SJSA1 (cell line): ENCODE data around the gene ACSBG1. TPM values are rescaled to one million over a fixed set of nuclear protein-coding genes. Genes with fewer than 3 reads are reported as not detected.

ENCODE experiments used
- DNase-seq, 2 experiments: peaks; one replicate each; pipeline ENCODE4 v3.0.0-alpha.2; 2015 to 2020; ENCODE audit warnings: low spot score in 2 of 2, low read depth in 1 of 2
- H3K27ac ChIP-seq: fragments of 250-450 bp; sonication (Bioruptor Pico); 2 replicates; pipeline ENCODE4 v1.5.1; 2020; ENCODE audit warnings: mild to moderate bottlenecking, moderate library complexity
- H3K27me3 ChIP-seq: fragments of 250-450 bp; sonication (Bioruptor Pico); replicated peaks from 2 replicates; pipeline ENCODE4 v1.5.1; 2020; ENCODE audit warnings: mild to moderate bottlenecking, moderate library complexity
- H3K36me3 ChIP-seq: fragments of 250-450 bp; sonication (Bioruptor Pico); 2 replicates; pipeline ENCODE4 v1.5.1; 2020; ENCODE audit warnings: mild to moderate bottlenecking
- H3K4me1 ChIP-seq: fragments of 250-450 bp; sonication (Bioruptor Pico); replicated peaks from 2 replicates; pipeline ENCODE4 v1.6.1; 2021; ENCODE audit warnings: mild to moderate bottlenecking
- H3K4me3 ChIP-seq: fragments of 250-450 bp; sonication (Bioruptor Pico); 2 replicates; pipeline ENCODE4 v1.5.1; 2020; ENCODE audit warnings: mild to moderate bottlenecking
- H3K9me3 ChIP-seq: fragments of 250-450 bp; sonication (Bioruptor Pico); replicated peaks from 2 replicates; pipeline ENCODE4 v1.5.1; 2020; ENCODE audit warnings: mild to moderate bottlenecking
- total RNA-seq: library from RNA; depleted of rRNA; stranded (reverse); fragments of >200 nt; shearing (Covaris generic); gene quantifications from 2 replicates; pipeline ENCODE4 v1.2.3, GENCODE V29; 2014

ACSBG1 gene
- total RNA-seq, 1 experiment from 2014 or later: not detected

GRCh38 chr15:78222745-78223395 is 11.5 kb downstream of the ACSBG1 start:
- Histone ChIP-seq H3K36me3 (no peaks in the 10 kb centered on the region), H3K4me3 (no peak overlapping the region), H3K4me1 (no peaks in the 10 kb centered on the region), H3K27ac (no peak overlapping the region), H3K9me3 (0 out of 2 replicates have a peak, but pooled peaks cover 4% of the 10 kb centered on the region), H3K27me3 (no peaks in the 10 kb centered on the region)
- DNase-seq: no peak

GRCh38 chr15:78220713-78221112 is 13.7 kb downstream of the ACSBG1 start:
- no peaks in the 10 kb centered on the region for H3K4me1 ChIP-seq
- no peak overlapping the region for H3K27ac ChIP-seq
- no peaks in the 10 kb centered on the region for H3K27me3 ChIP-seq
- no peaks in the 10 kb centered on the region for H3K36me3 ChIP-seq
- no peak overlapping the region for H3K4me3 ChIP-seq
- no peak for DNase-seq
- 0 out of 2 replicates have a peak, but pooled peaks cover 3% of the 10 kb centered on the region for H3K9me3 ChIP-seq

DNA sequence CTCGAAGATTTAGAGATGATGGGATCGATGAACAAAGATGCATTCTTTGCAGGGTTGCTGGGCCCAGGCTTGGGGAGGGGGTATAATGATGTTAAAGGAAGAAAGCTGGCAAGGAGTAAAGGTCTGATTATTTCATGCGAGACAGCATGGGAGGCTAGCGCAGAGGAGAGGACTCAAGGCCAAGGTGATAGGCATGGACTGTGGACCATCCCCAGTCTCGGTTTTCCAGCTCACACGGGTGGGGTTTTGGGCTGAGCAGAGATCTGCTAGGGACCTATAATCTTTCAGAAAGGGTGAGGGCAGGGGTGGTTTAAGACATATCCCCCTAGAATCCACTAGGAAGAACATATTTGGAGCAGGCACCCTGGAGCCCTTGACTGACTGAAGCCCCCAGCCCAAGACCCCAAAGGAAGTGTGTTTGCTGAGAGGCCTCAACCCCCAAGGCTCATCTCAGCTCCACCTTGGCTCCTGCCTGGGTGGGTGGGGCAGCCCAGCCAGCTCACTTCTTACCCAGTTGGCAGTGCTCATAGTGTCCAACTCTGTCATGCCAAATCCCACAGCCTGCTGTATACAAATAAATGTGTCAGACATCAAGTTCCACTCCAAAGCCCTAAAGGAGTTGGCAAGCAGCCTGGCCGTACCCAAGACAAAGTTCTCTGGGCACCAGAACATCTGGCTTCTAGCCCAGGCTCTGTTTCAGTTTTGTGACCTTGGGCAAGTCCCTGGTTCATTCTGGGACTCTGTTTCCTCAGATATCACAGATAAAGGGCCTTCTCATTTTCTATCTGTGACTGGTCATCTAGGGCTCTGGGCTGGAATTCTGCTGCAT is 17.9 kb downstream of the ACSBG1 start:
- Histone ChIP-seq H3K4me1 (peaks cover 21% of the 10 kb centered on the region), H3K27ac (no peak overlapping the region), H3K36me3 (no peaks in the 10 kb centered on the region), H3K9me3 (no peaks in the 10 kb centered on the region), H3K4me3 (no peak overlapping the region), H3K27me3 (no peaks in the 10 kb centered on the region)
- DNase-seq: no peak

- no peak overlapping the region for H3K27ac ChIP-seq
- H3K4me3 ChIP-seq: no peak overlapping the region
Observed at GRCh38 chr15:78213956-78214355, 20.4 kb downstream of the ACSBG1 start.

GRCh38 chr15:78213425-78213750 is 21.0 kb downstream of the ACSBG1 start:
- DNase-seq: no peak
- no peaks in the 10 kb centered on the region for H3K27me3 ChIP-seq
- H3K4me1 ChIP-seq: peaks cover 21% of the 10 kb centered on the region
- no peaks in the 10 kb centered on the region for H3K9me3 ChIP-seq
- H3K4me3 ChIP-seq: no peak overlapping the region
- no peaks in the 10 kb centered on the region for H3K36me3 ChIP-seq
- H3K27ac ChIP-seq: no peak overlapping the region

More at GRCh38 chr15:78213956-78214355, 20.4 kb downstream of the ACSBG1 start:
- Histone ChIP-seq H3K27me3 (no peaks in the 10 kb centered on the region), H3K4me1 (peaks cover 21% of the 10 kb centered on the region), H3K36me3 (no peaks in the 10 kb centered on the region), H3K9me3 (no peaks in the 10 kb centered on the region)
- no peak for DNase-seq

GRCh38 chr15:78212546-78213424 is 21.6 kb downstream of the ACSBG1 start:
- peak; percentile 83 to 92 for DNase-seq
- Histone ChIP-seq H3K27me3 (no peaks in the 10 kb centered on the region), H3K27ac (no peak overlapping the region), H3K4me3 (no peak overlapping the region), H3K4me1 (peaks cover 21% of the 10 kb centered on the region), H3K9me3 (no peaks in the 10 kb centered on the region), H3K36me3 (no peaks in the 10 kb centered on the region)

- no peak for DNase-seq
- Histone ChIP-seq H3K9me3 (no peaks in the 10 kb centered on the region), H3K4me1 (peaks cover 26% of the 10 kb centered on the region), H3K27me3 (no peaks in the 10 kb centered on the region), H3K4me3 (no peak overlapping the region), H3K36me3 (no peaks in the 10 kb centered on the region), H3K27ac (no peak overlapping the region)
Observed at GRCh38 chr15:78212008-78212407, 22.4 kb downstream of the ACSBG1 start.

GRCh38 chr15:78211189-78211921 is 23.0 kb downstream of the ACSBG1 start:
- H3K4me3 ChIP-seq: no peak overlapping the region
- DNase-seq: peak in 1 of 2 experiments; percentile 22
- H3K36me3 ChIP-seq: no peaks in the 10 kb centered on the region
- no peak overlapping the region for H3K27ac ChIP-seq
- H3K4me1 ChIP-seq: peaks cover 32% of the 10 kb centered on the region
- H3K27me3 ChIP-seq: no peaks in the 10 kb centered on the region
- H3K9me3 ChIP-seq: no peaks in the 10 kb centered on the region

GRCh38 chr15:78210349-78210717 is 24.0 kb downstream of the ACSBG1 start:
- no peak overlapping the region for H3K27ac ChIP-seq
- no peaks in the 10 kb centered on the region for H3K9me3 ChIP-seq
- peaks cover 34% of the 10 kb centered on the region for H3K4me1 ChIP-seq
- no peak overlapping the region for H3K4me3 ChIP-seq
- peak in 1 of 2 experiments; percentile 16 for DNase-seq
- H3K27me3 ChIP-seq: no peaks in the 10 kb centered on the region
- H3K36me3 ChIP-seq: no peaks in the 10 kb centered on the region

DNA sequence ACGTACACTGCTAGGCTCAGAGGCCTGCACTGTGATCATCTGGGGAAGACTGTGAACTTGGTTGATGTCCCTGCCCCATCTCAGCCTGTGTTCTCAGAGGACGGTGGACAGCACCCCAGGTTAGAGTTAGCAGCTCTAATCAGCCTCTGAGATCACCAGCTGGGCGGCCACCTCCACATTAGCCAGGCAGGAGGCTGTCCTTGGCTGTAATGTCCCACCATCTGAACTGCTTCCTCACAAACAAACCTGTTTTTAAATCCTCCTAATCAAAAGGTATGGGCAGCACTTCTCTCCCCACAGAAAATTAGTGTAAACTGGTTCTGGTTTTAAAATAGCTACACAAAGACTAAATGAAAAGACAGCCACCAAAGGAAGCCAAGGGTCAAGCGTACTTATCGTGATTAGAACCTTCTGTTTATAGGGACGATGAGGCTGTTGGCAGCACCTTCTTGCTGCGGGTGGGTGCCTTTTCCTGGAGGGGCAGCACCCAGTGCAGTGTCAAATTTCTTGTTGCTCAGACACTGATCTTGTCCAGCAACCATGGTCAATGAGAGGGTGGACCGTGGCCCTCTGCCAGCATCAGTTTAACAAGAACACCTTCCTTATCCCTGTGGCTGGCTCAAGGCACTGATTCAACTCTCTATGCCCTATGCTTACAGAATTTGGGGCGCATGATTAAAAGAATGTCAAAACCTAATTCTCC is 24.6 kb downstream of the ACSBG1 start:
- Histone ChIP-seq H3K9me3 (no peaks in the 10 kb centered on the region), H3K36me3 (no peaks in the 10 kb centered on the region), H3K4me1 (peaks cover 29% of the 10 kb centered on the region), H3K27ac (no peak overlapping the region), H3K4me3 (no peak overlapping the region), H3K27me3 (no peaks in the 10 kb centered on the region)
- peak in 1 of 2 experiments; percentile 36 for DNase-seq

- H3K36me3 ChIP-seq: no peaks in the 10 kb centered on the region
- H3K27me3 ChIP-seq: no peaks in the 10 kb centered on the region
- DNase-seq: no peak
- no peak overlapping the region for H3K4me3 ChIP-seq
- no peak overlapping the region for H3K27ac ChIP-seq
- peaks cover 28% of the 10 kb centered on the region for H3K4me1 ChIP-seq
- no peaks in the 10 kb centered on the region for H3K9me3 ChIP-seq
Observed at GRCh38 chr15:78208887-78209645, 25.3 kb downstream of the ACSBG1 start.

DNA sequence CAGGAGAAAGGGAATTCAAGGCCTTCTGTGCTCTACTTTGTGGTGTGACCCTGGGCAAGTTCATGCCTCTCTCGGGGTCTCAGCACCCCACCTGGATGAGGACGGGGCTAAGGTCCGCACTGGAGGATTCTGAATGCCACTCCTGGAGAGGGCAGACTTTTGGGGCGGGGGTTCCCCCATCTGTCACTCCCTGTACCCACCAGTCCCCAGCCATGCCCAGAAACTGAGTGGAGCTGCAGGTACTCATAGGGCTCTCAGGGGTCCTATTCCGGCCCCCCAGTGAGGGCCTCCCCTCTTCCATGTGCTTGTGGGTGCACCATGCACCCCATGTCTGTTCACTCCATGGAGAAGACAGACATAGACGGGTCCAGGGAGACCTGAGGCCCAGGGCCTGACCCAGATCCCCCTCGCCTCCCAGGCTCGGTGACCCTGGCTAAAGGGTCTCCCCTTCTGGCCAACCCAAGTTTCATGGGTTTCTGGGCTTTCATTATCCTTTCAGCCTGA is 26.0 kb downstream of the ACSBG1 start:
- DNase-seq: no peak
- H3K4me1 ChIP-seq: peaks cover 28% of the 10 kb centered on the region
- H3K27me3 ChIP-seq: no peaks in the 10 kb centered on the region
- H3K27ac ChIP-seq: no peak overlapping the region
- H3K9me3 ChIP-seq: no peaks in the 10 kb centered on the region
- H3K4me3 ChIP-seq: no peak overlapping the region
- H3K36me3 ChIP-seq: no peaks in the 10 kb centered on the region
